Mucosa of stomach (tissue), 1 donor: ENCODE results near the gene MACROD1.

Experiments used
- H3K27me3 ChIP-seq: one replicate; pipeline ENCODE4 v1.7.0; 2013; ENCODE audit warnings: mild to moderate bottlenecking, low read length; ENCODE audit not compliant: control insufficient read depth, insufficient read depth
- H3K36me3 ChIP-seq: one replicate; pipeline ENCODE4 v1.7.0; 2013; ENCODE audit warnings: low read length; ENCODE audit not compliant: control insufficient read depth, insufficient read depth
- H3K4me1 ChIP-seq: one replicate; pipeline ENCODE4 v1.7.0; 2013; ENCODE audit warnings: mild to moderate bottlenecking, low read length; ENCODE audit not compliant: control insufficient read depth, insufficient read depth
- H3K4me3 ChIP-seq: one replicate; pipeline ENCODE4 v1.7.0; 2013; ENCODE audit warnings: low read length
- H3K9ac ChIP-seq: one replicate; pipeline ENCODE4 v1.7.0; 2013; ENCODE audit warnings: mild to moderate bottlenecking, low read length, moderate library complexity
- H3K9me3 ChIP-seq: one replicate; pipeline ENCODE4 v1.7.0; 2013; ENCODE audit warnings: mild to moderate bottlenecking, low read length, moderate library complexity; ENCODE audit not compliant: control insufficient read depth
- donor health status: Pancreatic carcinoma.

The MACROD1 gene

DNA sequence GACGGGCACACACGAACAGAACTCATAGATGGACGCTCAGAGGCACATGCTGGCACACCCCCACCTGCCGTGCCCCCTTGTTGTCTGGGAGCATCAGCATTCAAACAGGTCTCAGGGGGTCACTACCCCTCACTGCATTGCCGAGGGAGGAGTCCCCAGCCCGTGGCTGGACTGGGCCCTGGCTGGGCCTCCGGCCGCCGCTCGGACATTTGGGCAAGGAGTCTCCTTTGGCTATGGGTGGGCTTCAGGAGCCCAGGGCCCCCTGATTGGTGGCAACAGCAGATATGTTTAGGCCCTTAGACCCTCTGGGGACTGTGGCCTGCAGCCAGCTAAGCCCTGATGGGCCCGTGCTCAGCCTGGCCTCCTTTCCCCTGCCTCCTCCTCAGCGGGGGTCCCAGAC lies 88.3 kb downstream of the MACROD1 start:
- Histone ChIP-seq H3K9ac (no peak overlapping the region), H3K4me1 (no peaks in the 10 kb centered on the region), H3K36me3 (no peaks in the 10 kb centered on the region), H3K27me3 (no peaks in the 10 kb centered on the region), H3K9me3 (no peaks in the 10 kb centered on the region), H3K4me3 (no peak overlapping the region)

DNA sequence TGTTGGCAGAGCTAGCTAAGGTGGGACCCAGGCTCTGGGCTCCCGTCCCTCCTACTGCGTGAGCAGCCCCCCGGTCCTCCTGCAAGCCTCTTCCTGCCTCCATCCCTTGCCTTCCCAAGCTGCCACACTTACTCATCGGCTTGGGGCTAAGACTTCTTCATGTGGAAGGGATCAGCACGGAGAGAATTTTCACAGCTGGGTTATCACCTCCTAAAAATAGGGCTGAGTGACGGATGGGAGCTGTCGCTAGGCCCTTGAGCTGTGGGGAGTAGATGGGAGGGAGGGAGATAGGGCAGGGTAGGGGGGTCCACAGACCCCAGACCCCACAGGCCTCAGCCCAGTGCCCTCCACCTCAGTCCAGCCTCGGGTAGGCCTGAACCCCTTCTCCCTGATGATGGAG lies 89.2 kb downstream of the MACROD1 start:
- H3K9me3 ChIP-seq, result no peaks in the 10 kb centered on the region
- H3K36me3 ChIP-seq, result no peaks in the 10 kb centered on the region
- no peaks in the 10 kb centered on the region for H3K27me3 ChIP-seq
- no peak overlapping the region for H3K4me3 ChIP-seq
- H3K9ac ChIP-seq, result no peak overlapping the region
- no peaks in the 10 kb centered on the region for H3K4me1 ChIP-seq

DNA sequence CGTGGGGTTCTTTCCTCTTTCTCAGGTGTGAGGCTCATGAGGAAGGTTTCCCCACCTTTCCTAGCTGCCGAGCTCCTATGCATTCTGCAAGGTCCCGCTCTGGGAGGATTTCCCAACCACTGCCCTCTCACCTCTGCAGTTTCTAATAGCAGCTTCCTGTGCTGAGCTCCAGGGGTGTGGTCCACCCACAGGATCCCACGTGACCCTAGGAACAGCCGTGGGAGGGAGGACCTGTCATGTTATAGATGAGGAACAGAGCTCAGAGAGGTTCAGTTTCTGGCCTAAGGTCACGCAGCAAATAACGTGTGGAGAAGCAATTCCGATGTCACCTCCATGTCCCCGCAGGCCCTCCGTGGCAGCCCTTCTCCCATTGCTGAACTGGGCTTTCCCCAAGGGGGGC lies 91.7 kb downstream of the MACROD1 start:
- H3K27me3 ChIP-seq, result peaks cover 2% of the 10 kb centered on the region
- no peak overlapping the region for H3K9ac ChIP-seq
- H3K4me1 ChIP-seq, result no peaks in the 10 kb centered on the region
- no peaks in the 10 kb centered on the region for H3K36me3 ChIP-seq
- no peaks in the 10 kb centered on the region for H3K9me3 ChIP-seq
- no peak overlapping the region for H3K4me3 ChIP-seq

DNA sequence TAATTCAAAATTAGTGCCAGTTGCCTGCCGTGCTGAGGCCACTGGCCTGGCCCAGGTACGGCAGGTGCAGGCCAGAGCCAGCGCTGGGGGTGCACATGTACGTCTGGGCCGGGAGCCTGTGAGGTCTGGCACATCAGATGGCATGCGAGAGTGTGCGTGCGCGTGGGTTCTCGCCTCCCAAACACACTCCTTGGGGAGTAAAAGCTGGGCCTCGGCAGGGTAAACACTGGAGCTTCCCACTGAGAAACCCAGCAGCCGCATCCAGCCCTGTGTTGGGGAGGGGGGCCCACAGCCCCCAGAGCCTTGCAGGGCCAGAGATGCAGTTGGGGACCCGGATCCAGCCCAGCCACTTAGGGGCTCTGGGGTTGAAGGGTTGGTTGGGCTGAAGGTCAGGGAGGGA lies 92.4 kb downstream of the MACROD1 start:
- H3K9me3 ChIP-seq, result no peaks in the 10 kb centered on the region
- H3K4me1 ChIP-seq, result no peaks in the 10 kb centered on the region
- H3K36me3 ChIP-seq, result no peaks in the 10 kb centered on the region
- H3K9ac ChIP-seq, result no peak overlapping the region
- peaks cover 3% of the 10 kb centered on the region for H3K27me3 ChIP-seq
- H3K4me3 ChIP-seq, result no peak overlapping the region

DNA sequence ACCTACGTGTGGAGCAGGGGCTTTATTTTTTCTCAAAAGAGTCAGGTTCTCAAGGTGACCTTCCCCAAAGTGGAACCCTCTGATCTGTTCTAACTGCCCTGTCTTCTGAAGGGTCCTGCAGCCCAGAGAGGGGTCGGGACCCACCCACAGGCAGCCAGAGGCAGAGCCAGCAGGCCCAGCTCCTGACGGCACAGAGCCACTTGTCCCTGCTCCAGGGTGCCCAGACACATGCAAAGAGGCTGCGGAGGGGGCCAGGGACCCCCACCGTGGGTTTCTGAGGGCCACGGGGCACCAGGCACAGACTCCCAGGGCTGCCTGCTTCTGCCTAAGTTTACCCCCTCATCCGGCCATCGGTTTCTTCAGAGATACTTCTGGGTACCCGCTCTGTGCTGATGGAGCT lies 93.0 kb downstream of the MACROD1 start:
- Histone ChIP-seq H3K9me3 (no peaks in the 10 kb centered on the region), H3K4me3 (no peak overlapping the region), H3K36me3 (no peaks in the 10 kb centered on the region), H3K27me3 (peaks cover 3% of the 10 kb centered on the region), H3K9ac (no peak overlapping the region), H3K4me1 (no peaks in the 10 kb centered on the region)

DNA sequence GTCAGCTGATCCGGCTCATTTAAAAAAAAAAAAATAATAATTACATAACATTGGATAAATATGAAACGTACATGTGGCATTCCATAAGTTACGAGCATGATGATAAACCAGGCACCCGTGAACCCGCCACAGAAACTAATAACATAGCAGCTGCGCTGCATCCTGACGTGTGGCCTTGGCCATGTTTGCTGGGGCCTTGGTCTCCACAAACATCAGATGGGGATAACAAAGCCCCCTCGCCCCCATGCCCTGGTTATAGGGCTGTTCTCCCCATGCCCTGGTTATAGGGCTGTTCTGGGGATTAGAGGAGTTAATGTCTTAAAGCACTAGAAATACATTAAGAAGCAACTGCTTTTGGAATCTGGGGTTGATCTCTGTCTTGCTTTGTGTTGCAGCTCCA lies 93.5 kb downstream of the MACROD1 start:
- Histone ChIP-seq H3K4me3 (no peak overlapping the region), H3K9ac (no peak overlapping the region), H3K9me3 (no peaks in the 10 kb centered on the region), H3K27me3 (peaks cover 3% of the 10 kb centered on the region), H3K36me3 (no peaks in the 10 kb centered on the region), H3K4me1 (no peaks in the 10 kb centered on the region)

DNA sequence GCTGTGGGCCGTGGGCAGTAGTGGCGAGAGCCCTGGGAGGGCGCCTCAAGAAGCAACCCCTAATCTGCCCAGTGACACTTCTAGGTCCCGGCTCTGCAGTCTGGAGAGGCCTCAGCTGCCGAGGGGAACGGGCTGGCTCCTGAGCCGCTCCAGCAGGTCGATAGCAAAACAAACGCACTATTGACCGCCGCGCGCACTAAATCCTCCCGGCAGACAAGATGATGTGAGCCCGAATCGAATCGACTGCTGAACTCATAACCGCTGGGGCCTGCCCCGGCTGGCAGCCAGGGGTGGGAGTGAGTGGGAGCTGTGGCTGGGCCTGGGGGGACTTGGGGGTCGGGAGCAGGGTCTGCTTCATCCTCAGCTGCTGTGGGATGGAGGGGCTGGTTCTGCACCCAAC lies 94.1 kb downstream of the MACROD1 start:
- peaks cover 3% of the 10 kb centered on the region for H3K27me3 ChIP-seq
- no peaks in the 10 kb centered on the region for H3K9me3 ChIP-seq
- no peak overlapping the region for H3K4me3 ChIP-seq
- no peak overlapping the region for H3K9ac ChIP-seq
- no peaks in the 10 kb centered on the region for H3K36me3 ChIP-seq
- H3K4me1 ChIP-seq, result no peaks in the 10 kb centered on the region

DNA sequence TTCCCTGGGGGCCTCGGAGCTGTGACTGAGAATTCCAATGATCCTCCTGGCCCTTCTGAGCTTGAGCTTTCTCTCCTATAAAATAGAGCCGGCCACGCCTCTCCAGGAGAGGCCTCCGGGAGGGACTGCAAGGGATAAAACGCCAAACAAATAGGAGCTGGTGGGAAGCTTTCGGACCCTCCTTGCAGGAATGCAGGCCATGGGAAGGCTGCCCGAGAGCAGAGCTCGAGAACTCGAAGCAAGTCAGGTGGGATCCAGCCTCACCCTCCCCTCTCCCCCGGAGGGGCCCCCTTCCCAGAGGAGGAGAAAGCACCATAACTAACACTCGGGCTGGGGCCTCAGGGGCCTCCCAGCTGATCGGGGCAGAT lies 95.6 kb downstream of the MACROD1 start:
- Histone ChIP-seq H3K27me3 (peaks cover 3% of the 10 kb centered on the region), H3K36me3 (no peaks in the 10 kb centered on the region), H3K4me1 (no peaks in the 10 kb centered on the region), H3K9me3 (no peaks in the 10 kb centered on the region), H3K4me3 (no peak overlapping the region), H3K9ac (no peak overlapping the region)

DNA sequence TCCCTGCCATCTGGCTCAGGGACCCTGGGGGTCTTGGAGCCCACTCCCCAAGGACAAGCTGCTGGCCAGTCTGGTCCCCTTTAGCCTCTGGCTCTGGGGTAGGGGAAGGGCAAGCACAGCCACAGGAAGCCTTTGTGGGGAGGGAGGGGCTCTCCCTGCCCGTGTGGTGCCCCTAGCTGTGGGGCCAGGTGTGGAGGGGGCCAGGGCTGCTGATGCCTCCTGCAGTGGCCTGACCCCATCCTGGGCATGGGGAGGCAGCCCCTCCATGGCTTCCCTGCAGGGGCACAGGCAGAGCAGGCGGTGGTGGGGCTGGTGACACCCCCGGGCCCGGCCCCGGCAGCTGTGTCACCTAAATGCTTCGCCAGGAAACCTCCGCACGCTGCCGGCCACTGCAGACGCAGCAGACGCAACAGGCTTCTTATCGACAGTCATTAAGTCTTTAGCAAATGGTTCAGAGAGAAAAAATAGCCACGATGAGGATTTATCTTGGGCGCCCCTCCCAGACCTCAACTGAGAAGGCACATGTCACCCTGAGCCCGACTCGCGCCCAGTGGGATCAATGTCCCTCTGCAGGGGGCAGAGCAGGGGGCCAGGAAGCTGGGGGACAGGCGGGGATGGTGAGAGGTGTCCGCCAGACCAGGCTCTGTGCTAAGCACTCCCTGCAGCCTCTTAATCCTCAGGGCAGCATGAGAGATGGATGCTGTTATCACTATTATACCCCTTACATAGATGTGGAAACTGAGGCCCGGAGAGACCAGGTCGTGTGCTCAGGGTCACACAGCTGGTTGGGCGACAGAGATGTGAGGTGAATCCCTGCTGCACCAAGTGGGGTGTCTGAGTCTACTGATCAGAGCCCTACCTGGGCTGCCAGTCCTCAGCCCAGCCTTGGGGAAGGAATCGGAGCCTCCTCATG lies 96.3 kb downstream of the MACROD1 start:
- Histone ChIP-seq H3K4me3 (no peak overlapping the region), H3K9me3 (no peaks in the 10 kb centered on the region), H3K27me3 (peaks cover 3% of the 10 kb centered on the region), H3K4me1 (no peaks in the 10 kb centered on the region), H3K36me3 (no peaks in the 10 kb centered on the region), H3K9ac (no peak overlapping the region)

DNA sequence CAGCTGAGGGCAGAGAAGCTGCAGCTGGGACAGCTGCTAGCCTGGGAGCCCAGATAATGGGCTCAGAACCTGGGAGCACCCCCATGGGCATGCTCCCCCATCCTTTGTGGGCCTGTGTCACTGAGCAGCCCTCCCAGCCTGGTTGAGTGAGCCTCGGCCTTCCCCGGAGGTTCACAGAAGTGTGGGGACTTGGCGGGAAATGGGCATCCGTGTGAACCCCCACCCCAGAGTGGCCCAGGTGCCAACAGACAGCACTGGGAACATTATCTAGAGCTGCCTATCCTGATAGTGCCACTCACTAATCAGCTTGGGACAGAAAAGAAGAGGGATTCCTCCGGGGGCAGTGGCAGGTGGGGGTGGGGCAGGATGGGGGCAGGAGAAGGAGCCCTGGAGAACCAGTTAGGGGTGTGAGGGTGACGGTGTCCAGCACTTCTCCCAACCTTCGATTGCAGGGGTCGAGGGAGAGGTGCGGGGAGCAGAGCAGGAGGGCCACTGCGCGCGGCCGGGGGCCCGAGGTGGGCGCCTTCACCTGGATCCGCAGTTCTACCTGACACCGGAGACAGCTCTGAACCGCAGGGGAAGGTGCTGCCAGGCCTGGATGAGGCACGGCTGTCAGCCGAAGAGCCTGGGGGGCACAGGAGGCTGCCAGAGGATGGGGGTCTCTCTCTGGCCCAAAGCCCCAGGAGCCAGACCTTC lies 97.1 kb downstream of the MACROD1 start:
- Histone ChIP-seq H3K4me3 (no peak overlapping the region), H3K9ac (no peak overlapping the region), H3K27me3 (peaks cover 3% of the 10 kb centered on the region), H3K36me3 (no peaks in the 10 kb centered on the region), H3K9me3 (no peaks in the 10 kb centered on the region), H3K4me1 (no peaks in the 10 kb centered on the region)

DNA sequence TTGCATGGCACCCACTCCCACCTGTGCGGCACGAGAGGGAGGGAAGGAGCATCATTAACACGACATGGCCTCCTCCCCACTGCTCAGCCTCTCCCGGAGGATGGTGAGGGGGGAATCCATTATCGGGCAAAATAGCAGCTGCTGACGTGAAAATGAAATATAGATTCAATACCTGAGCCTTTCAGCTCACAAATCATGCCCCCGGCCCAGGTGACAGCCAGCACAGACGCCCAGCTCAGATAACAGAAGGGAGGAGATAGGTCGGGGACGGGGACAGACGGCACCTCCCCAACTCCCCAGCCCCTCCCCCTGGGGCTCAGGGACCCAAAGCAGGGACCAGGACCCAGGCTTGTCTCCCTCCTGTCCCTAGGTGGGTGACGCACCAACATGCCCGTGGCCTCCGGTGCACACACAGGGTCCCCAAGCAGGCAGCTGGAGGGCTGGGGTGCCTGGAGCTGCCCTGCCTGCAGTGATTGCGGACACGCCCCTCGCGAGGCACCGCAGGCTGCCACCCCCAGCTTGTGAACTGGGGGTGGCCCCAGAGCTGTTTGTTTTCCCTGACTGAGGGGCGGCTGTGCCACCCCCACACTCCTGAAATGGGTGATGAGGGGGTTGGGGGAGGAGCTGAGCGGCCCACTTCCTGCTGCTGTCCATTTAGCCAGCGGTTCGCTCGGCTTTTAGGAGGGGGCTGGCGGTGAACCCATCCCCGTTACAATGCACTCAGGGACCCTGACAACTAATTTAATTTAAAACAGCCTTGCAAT lies 98.5 kb downstream of the MACROD1 start:
- H3K9me3 ChIP-seq, result no peaks in the 10 kb centered on the region
- H3K27me3 ChIP-seq, result peaks cover 5% of the 10 kb centered on the region
- no peak overlapping the region for H3K4me3 ChIP-seq
- no peaks in the 10 kb centered on the region for H3K36me3 ChIP-seq
- no peaks in the 10 kb centered on the region for H3K4me1 ChIP-seq
- H3K9ac ChIP-seq, result no peak overlapping the region

DNA sequence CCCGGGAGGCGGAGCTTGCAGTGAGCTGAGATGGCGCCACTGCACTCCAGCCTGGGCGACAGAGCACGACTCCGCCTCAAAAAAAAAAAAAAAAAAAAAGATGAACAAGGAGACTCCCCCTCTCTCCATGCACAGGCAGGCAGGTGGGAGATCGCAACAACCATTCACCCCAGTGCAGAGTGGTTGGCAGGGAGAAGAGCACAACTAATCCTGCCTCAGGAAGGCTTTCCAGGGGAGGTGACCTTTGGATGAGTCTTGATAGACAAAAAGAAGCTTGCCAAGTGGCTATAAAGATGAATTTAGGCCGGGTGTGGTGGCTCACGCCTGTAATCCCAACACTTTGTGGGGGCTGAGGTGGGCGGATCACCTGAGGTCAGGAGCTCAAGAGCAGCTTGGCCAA lies 100.2 kb downstream of the MACROD1 start:
- no peak overlapping the region for H3K4me3 ChIP-seq
- peaks cover 4% of the 10 kb centered on the region for H3K4me1 ChIP-seq
- H3K27me3 ChIP-seq, result peaks cover 20% of the 10 kb centered on the region
- H3K9ac ChIP-seq, result no peak overlapping the region
- H3K9me3 ChIP-seq, result no peaks in the 10 kb centered on the region
- no peaks in the 10 kb centered on the region for H3K36me3 ChIP-seq
